SK-N-SH (cell line): Measurements from ENCODE around the gene CAVIN4. TPM values are rescaled to one million over a fixed set of nuclear protein-coding genes. Genes with fewer than 3 reads are reported as not detected.

Source experiments
- CTCF ChIA-PET: fragments of 300-600, 350-600 bp; formaldehyde crosslinking; extraction: SDS; loops from one replicate; lab custom pipeline; 2021; lab: Yijun Ruan, JAX
- POLR2A ChIA-PET: fragments of 350-600 bp; sonication (Branson Sonifier 250); formaldehyde crosslinking; extraction: SDS; loops from one replicate; lab custom pipeline; 2020; ENCODE audit warnings: antibody characterized with exemption, inconsistent platforms; lab: Yijun Ruan, JAX
- DNase-seq: peaks from one replicate; pipeline ENCODE4 v3.0.0; 2012
- H2AFZ ChIP-seq: fragments of 200-600 bp; sonication (generic); 2 replicates; pipeline ENCODE4 v1.8.1; 2016; ENCODE audit warnings: antibody characterized with exemption, mild to moderate bottlenecking, low read depth
- H3F3A ChIP-seq: fragments of 200-600 bp; sonication (generic); replicated peaks from 2 replicates; pipeline ENCODE3; 2016; ENCODE audit warnings: antibody characterized with exemption, mild to moderate bottlenecking; ENCODE audit not compliant: insufficient read depth
- H3K27ac ChIP-seq, 2 experiments: fragments of 200-500 bp in 1 of 2; fragments of 200-600 bp in 1 of 2; sonication (Bioruptor generic) in 1 of 2; sonication (generic), shearing (Covaris generic) in 1 of 2; 2 replicates each; pipeline versions ENCODE4 v1.5.1 to v1.6.1; 2014 to 2016; ENCODE audit warnings: low read depth in 2 of 2, inconsistent platforms in 1 of 2, low read length in 1 of 2, mild to moderate bottlenecking in 1 of 2, mixed read lengths in 1 of 2
- H3K27me3 ChIP-seq: fragments of 200-600 bp; sonication (generic), shearing (Covaris generic); 2 replicates; pipeline ENCODE4 v1.6.1; 2016; ENCODE audit warnings: mixed run types; ENCODE audit not compliant: insufficient read depth
- H3K36me3 ChIP-seq, 2 experiments: fragments of 200-500 bp in 1 of 2; fragments of 200-600 bp in 1 of 2; sonication (Bioruptor generic) in 1 of 2; sonication (generic) in 1 of 2; replicated peaks in 1 of 2; 2 replicates each; pipeline versions ENCODE3 to v1.5.1; 2014 to 2016; ENCODE audit warnings: low read length in 1 of 2, mild to moderate bottlenecking in 1 of 2; ENCODE audit not compliant: insufficient read depth in 2 of 2, control insufficient read depth in 1 of 2
- H3K4me1 ChIP-seq, 2 experiments: fragments of 200-500 bp in 1 of 2; fragments of 200-600 bp in 1 of 2; sonication (Bioruptor generic) in 1 of 2; sonication (generic), shearing (Covaris generic) in 1 of 2; 2 replicates each; pipeline versions ENCODE4 v1.5.1 to v1.6.1; 2014 to 2016; ENCODE audit warnings: low read depth in 1 of 2, low read length in 1 of 2, mixed run types in 1 of 2; ENCODE audit not compliant: insufficient read depth in 2 of 2, control insufficient read depth in 1 of 2
- H3K4me2 ChIP-seq: fragments of 200-600 bp; sonication (generic), shearing (Covaris generic); 2 replicates; pipeline ENCODE4 v1.6.1; 2017; ENCODE audit warnings: mixed run types
- H3K4me3 ChIP-seq, 2 experiments: fragments of 200-500 bp in 1 of 2; fragments of 200-600 bp in 1 of 2; sonication (Bioruptor generic) in 1 of 2; sonication (generic), shearing (Covaris generic) in 1 of 2; 2 replicates each; pipeline versions ENCODE4 v1.5.1 to v1.8.1; 2014 to 2016; ENCODE audit warnings: low read depth in 2 of 2, inconsistent platforms in 1 of 2, low read length in 1 of 2, mild to moderate bottlenecking in 1 of 2, mixed read lengths in 1 of 2, moderate library complexity in 1 of 2
- H3K79me2 ChIP-seq: fragments of 200-600 bp; sonication (generic); 2 replicates; pipeline ENCODE4 v1.8.1; 2017; ENCODE audit warnings: mild to moderate bottlenecking; ENCODE audit not compliant: insufficient read depth
- H3K9ac ChIP-seq: fragments of 200-600 bp; sonication (generic); 2 replicates; pipeline ENCODE4 v1.6.1; 2017; ENCODE audit warnings: mixed run types
- H3K9me2 ChIP-seq: fragments of 200-600 bp; sonication (generic); 2 replicates; pipeline ENCODE4 v1.6.1; 2017; ENCODE audit warnings: mixed run types
- H3K9me3 ChIP-seq: fragments of 200-600 bp; sonication (generic); 2 replicates; pipeline ENCODE4 v1.6.1; 2017; ENCODE audit warnings: mixed run types, mild to moderate bottlenecking, moderate library complexity
- H4K20me1 ChIP-seq: fragments of 200-600 bp; sonication (generic); 2 replicates; pipeline ENCODE4 v1.6.1; 2017; ENCODE audit warnings: mild to moderate bottlenecking, mixed run types; ENCODE audit not compliant: insufficient read depth
- CHD2 ChIP-seq: fragments of 150-350 bp; IDR thresholded peaks from 2 replicates; pipeline ENCODE4 v1.6.1; 2018; ENCODE audit warnings: low read length; ENCODE audit not compliant: partially characterized antibody
- CTCF ChIP-seq: fragments of 200-600 bp; sonication (generic); IDR thresholded peaks from 2 replicates; pipeline ENCODE4 v1.6.1; 2017; ENCODE audit warnings: antibody characterized with exemption, mild to moderate bottlenecking, moderate library complexity
- EZH2phosphoT487 ChIP-seq: fragments of 200-600 bp; sonication (generic); IDR thresholded peaks from 2 replicates; pipeline ENCODE4 v1.6.1; 2017; ENCODE audit warnings: low read depth, mixed run types, mild to moderate bottlenecking, antibody characterized with exemption, moderate library complexity, borderline replicate concordance
- FOXM1 ChIP-seq: IDR thresholded peaks from 2 replicates; pipeline ENCODE4 v1.4.0; 2012; ENCODE audit warnings: low read depth, mild to moderate bottlenecking
- GABPA ChIP-seq: IDR thresholded peaks from 2 replicates; pipeline ENCODE4 v1.4.0; 2012; ENCODE audit warnings: low read depth, mild to moderate bottlenecking
- GATA2 ChIP-seq: sonication (generic); formaldehyde crosslinking; IDR thresholded peaks from 2 replicates; pipeline ENCODE4 v1.5.0; 2020; ENCODE audit warnings: mild to moderate bottlenecking, missing genetic modification reagents
- JUND ChIP-seq: IDR thresholded peaks from 2 replicates; pipeline ENCODE4 v1.4.0; 2012
- MEF2A ChIP-seq: IDR thresholded peaks from 2 replicates; pipeline ENCODE4 v1.4.0; 2012; ENCODE audit warnings: low read depth, borderline replicate concordance
- MXI1 ChIP-seq: IDR thresholded peaks from 2 replicates; pipeline ENCODE4 v1.6.1; 2012; ENCODE audit warnings: mild to moderate bottlenecking, low read depth, low read length, improper control_type of control experiment
- NFIC ChIP-seq: IDR thresholded peaks from 2 replicates; pipeline ENCODE4 v1.4.0; 2012; ENCODE audit warnings: borderline replicate concordance
- POLR2AphosphoS5 ChIP-seq: IDR thresholded peaks from 2 replicates; pipeline ENCODE4 v1.6.1; 2012; ENCODE audit warnings: low read depth, low read length
- RFX5 ChIP-seq: IDR thresholded peaks from 2 replicates; pipeline ENCODE4 v1.6.1; 2012; ENCODE audit warnings: mild to moderate bottlenecking, improper control_type of control experiment, low read length
- SMC3 ChIP-seq: IDR thresholded peaks from 2 replicates; pipeline ENCODE4 v1.6.1; 2012; ENCODE audit warnings: low read depth, low read length, improper control_type of control experiment
- TAF1 ChIP-seq: IDR thresholded peaks from 2 replicates; pipeline ENCODE4 v1.6.1; 2012; ENCODE audit warnings: low read depth, mild to moderate bottlenecking, low read length, moderate library complexity, borderline replicate concordance
- TCF12 ChIP-seq: IDR thresholded peaks from 2 replicates; pipeline ENCODE4 v1.4.0; 2012
- USF2 ChIP-seq: fragments of 150-350 bp; IDR thresholded peaks from 2 replicates; pipeline ENCODE4 v1.6.1; 2017; ENCODE audit warnings: antibody characterized with exemption, low read length, low read depth, borderline replicate concordance
- YY1 ChIP-seq: IDR thresholded peaks from 2 replicates; pipeline ENCODE4 v1.4.0; 2012; ENCODE audit warnings: low read depth, mild to moderate bottlenecking
- ZBTB33 ChIP-seq: IDR thresholded peaks from 2 replicates; pipeline ENCODE4 v1.4.0; 2012; ENCODE audit warnings: low read depth, borderline replicate concordance
- WGBS: methylation state at CpG from one replicate; pipeline ENCODE4 v1.1.6; 2017; ENCODE audit warnings: low lambda C conversion rate; 5-methylcytosine and 5-hydroxymethylcytosine counted together
- polyA plus RNA-seq, 3 experiments: library from polyadenylated mRNA; depleted of rRNA; stranded (reverse); fragments of >200 nt; gene quantifications; 2 replicates each; pipeline ENCODE4 v1.2.3, GENCODE V29; 2012
- TF ChIP-seq, protein P1 (sequence below): IDR thresholded peaks from 2 replicates; pipeline ENCODE4; 2012

Gene CAVIN4
- polyA plus RNA-seq, 1 of the 3 experiments (the other 2 are of a cell fraction): 0.54 TPM

DNA sequence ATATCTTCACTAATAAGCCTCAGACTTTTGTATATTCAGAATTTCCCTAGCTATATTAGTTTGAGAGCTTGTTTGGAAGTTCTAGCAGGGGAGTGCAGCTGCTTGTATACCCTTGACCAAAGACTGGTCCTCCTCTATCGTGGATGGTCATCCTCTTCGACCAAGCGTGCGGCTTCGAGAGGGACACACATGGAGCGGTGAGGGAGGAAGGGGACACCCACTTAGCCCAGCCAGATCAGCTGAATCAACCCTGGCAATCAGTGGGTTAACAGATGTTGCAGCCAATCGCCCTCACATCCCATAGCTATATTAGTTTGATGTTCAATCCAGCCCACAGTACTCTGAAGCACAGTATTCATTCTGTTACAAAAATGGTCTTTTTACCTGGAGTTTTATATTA is 3.2 kb downstream of the CAVIN4 start:
- H4K20me1 ChIP-seq: no peaks in the 10 kb centered on the region
- H3K79me2 ChIP-seq: no peaks in the 10 kb centered on the region
- H2AFZ ChIP-seq: no peak overlapping the region
- H3K4me3 ChIP-seq: no peak overlapping the region
- POLR2A ChIA-PET: no interaction called here
- peaks cover 0 to 7% of the 10 kb centered on the region in 2 experiments; a peak in 1 of 4 replicates for H3K4me1 ChIP-seq
- no peaks in the 10 kb centered on the region for H3K9me3 ChIP-seq
- H3K27ac ChIP-seq: no peak overlapping the region
- H3K9ac ChIP-seq: no peak overlapping the region
- TF ChIP-seq YY1: no peak
- TF ChIP-seq NFIC: no peak
- no peak for TF ChIP-seq USF2
- TF ChIP-seq EZH2phosphoT487: no peak
- no peak for TF ChIP-seq CTCF
- no peak for TF ChIP-seq FOXM1
- TF ChIP-seq, all 33 proteins: peak for 0
- no peaks in the 10 kb centered on the region for H3F3A ChIP-seq
- CTCF ChIA-PET: no interaction called here
- H3K4me2 ChIP-seq: no peak overlapping the region
- H3K27me3 ChIP-seq: no peaks in the 10 kb centered on the region
- no peaks in the 10 kb centered on the region for H3K9me2 ChIP-seq
- DNase-seq: no peak
- 93% methylated on average over 7 of the region's 7 CpGs for WGBS
- peaks cover 8 to 9% of the 10 kb centered on the region in 2 experiments for H3K36me3 ChIP-seq

DNA sequence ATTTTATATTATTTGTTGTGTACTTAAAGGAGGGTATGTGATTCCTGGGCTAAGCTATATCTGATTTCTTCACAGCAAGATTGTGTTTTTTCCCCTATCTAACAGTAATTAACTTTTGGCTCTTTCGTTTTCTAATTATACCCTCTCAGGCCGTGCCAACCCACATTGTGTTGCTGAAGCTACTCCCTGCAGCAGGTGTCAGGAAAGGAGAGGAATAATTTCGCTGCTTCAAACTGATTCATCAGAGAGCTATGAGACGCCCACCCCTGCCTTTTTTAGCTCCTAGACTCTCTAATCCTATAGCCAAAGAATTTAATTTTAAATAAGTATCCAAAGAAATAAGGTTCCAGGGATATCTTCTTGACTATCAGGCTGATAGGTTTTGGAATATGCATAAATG is 3.8 kb downstream of the CAVIN4 start:
- POLR2A ChIA-PET: no interaction called here
- no peak overlapping the region for H3K9ac ChIP-seq
- no peaks in the 10 kb centered on the region for H3F3A ChIP-seq
- H3K4me1 ChIP-seq: peaks cover 0 to 7% of the 10 kb centered on the region in 2 experiments; a peak in 1 of 4 replicates
- no peaks in the 10 kb centered on the region for H3K27me3 ChIP-seq
- H3K27ac ChIP-seq: no peak overlapping the region
- no peaks in the 10 kb centered on the region for H4K20me1 ChIP-seq
- 87% methylated on average over 4 of the region's 4 CpGs for WGBS
- CTCF ChIA-PET: interaction anchor here (0.8 kb wide), 1 partner anchor 18 kb away, joined by 4 read pairs; no protein-coding TSS in a partner anchor
- H3K4me3 ChIP-seq: no peak overlapping the region
- no peaks in the 10 kb centered on the region for H3K9me3 ChIP-seq
- TF ChIP-seq EZH2phosphoT487: no peak
- no peak for TF ChIP-seq TCF12
- TF ChIP-seq MXI1: no peak
- no peak for TF ChIP-seq POLR2AphosphoS5
- TF ChIP-seq NFIC: no peak
- TF ChIP-seq, protein P1, sequence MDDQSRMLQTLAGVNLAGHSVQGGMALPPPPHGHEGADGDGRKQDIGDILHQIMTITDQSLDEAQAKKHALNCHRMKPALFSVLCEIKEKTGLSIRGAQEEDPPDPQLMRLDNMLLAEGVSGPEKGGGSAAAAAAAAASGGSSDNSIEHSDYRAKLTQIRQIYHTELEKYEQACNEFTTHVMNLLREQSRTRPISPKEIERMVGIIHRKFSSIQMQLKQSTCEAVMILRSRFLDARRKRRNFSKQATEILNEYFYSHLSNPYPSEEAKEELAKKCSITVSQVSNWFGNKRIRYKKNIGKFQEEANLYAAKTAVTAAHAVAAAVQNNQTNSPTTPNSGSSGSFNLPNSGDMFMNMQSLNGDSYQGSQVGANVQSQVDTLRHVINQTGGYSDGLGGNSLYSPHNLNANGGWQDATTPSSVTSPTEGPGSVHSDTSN: no peak
- no peak for TF ChIP-seq ZBTB33
- TF ChIP-seq CTCF: no peak
- TF ChIP-seq SMC3: no peak
- no peak for TF ChIP-seq TAF1
- TF ChIP-seq JUND: no peak
- TF ChIP-seq RFX5: no peak
- TF ChIP-seq GATA2 (CRISPR knock-in tag): no peak
- TF ChIP-seq MEF2A: no peak
- no peak for TF ChIP-seq CHD2
- no peak for TF ChIP-seq GABPA
- no peak overlapping the region for H2AFZ ChIP-seq
- no peak overlapping the region for H3K4me2 ChIP-seq
- no peaks in the 10 kb centered on the region for H3K79me2 ChIP-seq
- DNase-seq: no peak
- no peaks in the 10 kb centered on the region for H3K9me2 ChIP-seq
- peaks cover 7 to 8% of the 10 kb centered on the region in 2 experiments for H3K36me3 ChIP-seq
